Smooth muscle cell (in vitro differentiated cells): ENCODE measurements around the gene NF2. TPM values are rescaled to one million over a fixed set of nuclear protein-coding genes. Genes with fewer than 3 reads are reported as not detected.

Source experiments
- DNase-seq: peaks from one replicate; lab custom pipeline; 2025; ENCODE audit not compliant: unreplicated experiment; lab: John Stamatoyannopoulos, UW
- H2AFZ ChIP-seq: fragments of 200-600 bp; sonication (generic); 2 replicates; pipeline ENCODE4 v1.6.0; 2016; ENCODE audit warnings: antibody characterized with exemption, low read depth, mild to moderate bottlenecking
- H3F3A ChIP-seq: fragments of 200-600 bp; sonication (generic); 2 replicates; pipeline ENCODE4 v1.6.0; 2017; ENCODE audit warnings: antibody characterized with exemption, low read depth
- H3K27ac ChIP-seq: fragments of 200-600 bp; sonication (generic); 2 replicates; pipeline ENCODE4 v1.5.1; 2016; ENCODE audit warnings: low read depth, mild to moderate bottlenecking
- H3K27me3 ChIP-seq: fragments of 200-600 bp; sonication (generic); 2 replicates; pipeline ENCODE4 v1.6.1; 2016; ENCODE audit warnings: low read depth, mild to moderate bottlenecking
- H3K36me3 ChIP-seq: fragments of 200-600 bp; sonication (generic); 2 replicates; pipeline ENCODE4 v1.5.1; 2016; ENCODE audit warnings: low read depth
- H3K4me1 ChIP-seq: fragments of 200-600 bp; sonication (generic); 2 replicates; pipeline ENCODE4 v1.5.1; 2016; ENCODE audit warnings: low read depth
- H3K4me2 ChIP-seq: fragments of 200-600 bp; sonication (generic); 2 replicates; pipeline ENCODE4 v1.6.0; 2016; ENCODE audit warnings: mild to moderate bottlenecking
- H3K4me3 ChIP-seq: fragments of 200-600 bp; sonication (generic); 2 replicates; pipeline ENCODE4 v1.5.1; 2016; ENCODE audit warnings: mild to moderate bottlenecking
- H3K79me2 ChIP-seq: fragments of 200-600 bp; sonication (generic); 2 replicates; pipeline ENCODE4 v1.6.0; 2016; ENCODE audit warnings: low read depth, mild to moderate bottlenecking
- H3K9ac ChIP-seq: fragments of 200-600 bp; sonication (generic); 2 replicates; pipeline ENCODE4 v1.6.0; 2016; ENCODE audit warnings: low read depth
- H3K9me3 ChIP-seq: fragments of 200-600 bp; sonication (generic); replicated peaks from 2 replicates; pipeline ENCODE4 v1.5.1; 2016; ENCODE audit warnings: low read depth
- H4K20me1 ChIP-seq: fragments of 200-600 bp; sonication (generic); 2 replicates; pipeline ENCODE4 v1.6.0; 2016; ENCODE audit warnings: low read depth
- WGBS: methylation state at CpG from one replicate; pipeline ENCODE4 v1.1.7; 2016; ENCODE audit warnings: low lambda C conversion rate; 5-methylcytosine and 5-hydroxymethylcytosine counted together
- polyA plus RNA-seq: library from polyadenylated mRNA; unstranded; fragments of >200 nt; fragmentation: Nextera tagmentation; extraction: Ambion mirVana; gene quantifications from 2 replicates; pipeline ENCODE4 v1.2.1, GENCODE V29; 2016
- total RNA-seq: library from RNA; depleted of rRNA; stranded (reverse); fragments of >200 nt; gene quantifications from 2 replicates; pipeline ENCODE4 v1.2.3, GENCODE V29; 2014
- TF ChIP-seq, protein P1 (sequence below): fragments of 200-600 bp; sonication (generic); IDR thresholded peaks from 2 replicates; pipeline ENCODE4 v1.5.1; 2017; ENCODE audit warnings: borderline replicate concordance, mild to moderate bottlenecking, antibody characterized with exemption; ENCODE audit not compliant: insufficient read depth, poor library complexity, severe bottlenecking

NF2 gene
- total and polyA plus RNA-seq, 2 experiments from 2014 or later: 21.5 to 21.7 TPM

DNA sequence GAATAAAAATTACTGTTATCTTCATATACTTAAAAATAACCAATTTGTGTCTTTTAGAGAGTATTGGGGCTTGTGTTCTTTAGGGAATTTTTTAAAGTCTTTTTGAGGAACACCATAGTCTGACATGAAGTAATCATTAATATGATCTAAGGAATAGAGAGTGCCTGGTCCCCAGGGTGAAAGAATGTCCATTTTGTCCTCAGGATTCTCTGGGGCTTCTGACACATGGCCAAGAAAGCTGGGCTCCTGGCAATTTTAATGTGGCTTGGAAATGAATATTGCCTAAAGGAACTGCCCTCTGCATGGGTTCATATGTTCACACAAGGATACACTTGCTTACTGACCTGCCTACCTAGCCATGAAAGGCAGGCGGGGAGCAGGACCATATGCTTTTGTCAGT is 33.7 kb downstream of the NF2 start:
- Histone ChIP-seq H3K36me3 (no peaks in the 10 kb centered on the region), H3K27me3 (no peaks in the 10 kb centered on the region), H3K4me2 (no peak overlapping the region), H2AFZ (no peak overlapping the region), H3F3A (peaks cover 5% of the 10 kb centered on the region), H3K27ac (no peak overlapping the region), H4K20me1 (peaks cover 55% of the 10 kb centered on the region), H3K9ac (no peak overlapping the region), H3K9me3 (no peaks in the 10 kb centered on the region), H3K4me1 (peaks cover 3% of the 10 kb centered on the region), H3K79me2 (peaks cover 20% of the 10 kb centered on the region), H3K4me3 (no peak overlapping the region)
- WGBS: 100% methylated on average over 1 of the region's 1 CpG
- DNase-seq: no peak
- TF ChIP-seq, protein P1, sequence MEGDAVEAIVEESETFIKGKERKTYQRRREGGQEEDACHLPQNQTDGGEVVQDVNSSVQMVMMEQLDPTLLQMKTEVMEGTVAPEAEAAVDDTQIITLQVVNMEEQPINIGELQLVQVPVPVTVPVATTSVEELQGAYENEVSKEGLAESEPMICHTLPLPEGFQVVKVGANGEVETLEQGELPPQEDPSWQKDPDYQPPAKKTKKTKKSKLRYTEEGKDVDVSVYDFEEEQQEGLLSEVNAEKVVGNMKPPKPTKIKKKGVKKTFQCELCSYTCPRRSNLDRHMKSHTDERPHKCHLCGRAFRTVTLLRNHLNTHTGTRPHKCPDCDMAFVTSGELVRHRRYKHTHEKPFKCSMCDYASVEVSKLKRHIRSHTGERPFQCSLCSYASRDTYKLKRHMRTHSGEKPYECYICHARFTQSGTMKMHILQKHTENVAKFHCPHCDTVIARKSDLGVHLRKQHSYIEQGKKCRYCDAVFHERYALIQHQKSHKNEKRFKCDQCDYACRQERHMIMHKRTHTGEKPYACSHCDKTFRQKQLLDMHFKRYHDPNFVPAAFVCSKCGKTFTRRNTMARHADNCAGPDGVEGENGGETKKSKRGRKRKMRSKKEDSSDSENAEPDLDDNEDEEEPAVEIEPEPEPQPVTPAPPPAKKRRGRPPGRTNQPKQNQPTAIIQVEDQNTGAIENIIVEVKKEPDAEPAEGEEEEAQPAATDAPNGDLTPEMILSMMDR: no peak

DNA sequence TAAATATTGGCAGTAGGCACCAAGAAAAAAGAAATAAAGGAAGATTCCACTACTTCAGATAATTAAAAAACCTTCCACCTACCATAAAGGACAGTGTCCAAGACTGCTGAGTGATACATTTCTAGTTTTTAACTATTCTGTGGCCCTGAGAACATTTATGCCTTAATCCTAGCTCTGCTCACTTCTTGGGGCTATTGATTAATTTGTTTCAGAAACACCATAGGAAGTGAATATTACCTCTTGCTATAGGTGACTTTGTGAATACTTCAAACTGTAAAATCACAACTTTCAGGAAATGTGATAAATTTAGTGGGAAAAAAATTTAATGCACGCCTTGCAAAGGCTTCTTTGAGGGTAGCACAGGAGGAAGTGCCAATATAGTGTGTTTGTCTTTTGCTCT is 35.2 kb downstream of the NF2 start:
- no peaks in the 10 kb centered on the region for H3K9me3 ChIP-seq
- H4K20me1 ChIP-seq: peaks cover 40% of the 10 kb centered on the region
- TF ChIP-seq, protein P1: no peak
- H3K79me2 ChIP-seq: peaks cover 11% of the 10 kb centered on the region
- H3F3A ChIP-seq: peaks cover 5% of the 10 kb centered on the region
- no peak overlapping the region for H3K4me2 ChIP-seq
- no peak overlapping the region for H3K9ac ChIP-seq
- WGBS: 97% methylated on average over 1 of the region's 1 CpG
- H3K4me1 ChIP-seq: peaks cover 3% of the 10 kb centered on the region
- no peak overlapping the region for H2AFZ ChIP-seq
- no peak overlapping the region for H3K4me3 ChIP-seq
- no peak for DNase-seq
- no peak overlapping the region for H3K27ac ChIP-seq
- no peaks in the 10 kb centered on the region for H3K36me3 ChIP-seq
- H3K27me3 ChIP-seq: no peaks in the 10 kb centered on the region

DNA sequence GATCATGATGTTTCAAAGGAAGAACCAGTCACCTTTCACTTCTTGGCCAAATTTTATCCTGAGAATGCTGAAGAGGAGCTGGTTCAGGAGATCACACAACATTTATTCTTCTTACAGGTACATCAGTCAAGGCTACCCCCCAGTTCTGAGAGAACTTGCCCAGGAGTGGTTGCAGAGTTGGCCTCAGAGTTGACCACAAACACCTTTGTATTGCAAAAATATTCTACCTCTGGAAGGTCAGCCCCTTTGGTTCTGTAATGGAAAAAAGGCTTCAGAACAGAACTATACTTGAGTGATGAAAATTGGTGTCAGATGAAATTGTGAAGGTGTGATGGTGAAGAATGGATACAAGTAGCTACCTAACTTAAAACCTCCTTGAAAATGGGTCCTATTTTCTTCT is 35.7 kb downstream of the NF2 start:
- Histone ChIP-seq H2AFZ (no peak overlapping the region), H3K9me3 (no peaks in the 10 kb centered on the region), H3K27me3 (no peaks in the 10 kb centered on the region), H4K20me1 (peaks cover 36% of the 10 kb centered on the region), H3K4me3 (no peak overlapping the region), H3F3A (peaks cover 5% of the 10 kb centered on the region), H3K79me2 (peaks cover 11% of the 10 kb centered on the region), H3K36me3 (no peaks in the 10 kb centered on the region), H3K4me2 (no peak overlapping the region), H3K4me1 (peaks cover 3% of the 10 kb centered on the region), H3K27ac (no peak overlapping the region), H3K9ac (no peak overlapping the region)
- no peak for DNase-seq
- TF ChIP-seq, protein P1: no peak

DNA sequence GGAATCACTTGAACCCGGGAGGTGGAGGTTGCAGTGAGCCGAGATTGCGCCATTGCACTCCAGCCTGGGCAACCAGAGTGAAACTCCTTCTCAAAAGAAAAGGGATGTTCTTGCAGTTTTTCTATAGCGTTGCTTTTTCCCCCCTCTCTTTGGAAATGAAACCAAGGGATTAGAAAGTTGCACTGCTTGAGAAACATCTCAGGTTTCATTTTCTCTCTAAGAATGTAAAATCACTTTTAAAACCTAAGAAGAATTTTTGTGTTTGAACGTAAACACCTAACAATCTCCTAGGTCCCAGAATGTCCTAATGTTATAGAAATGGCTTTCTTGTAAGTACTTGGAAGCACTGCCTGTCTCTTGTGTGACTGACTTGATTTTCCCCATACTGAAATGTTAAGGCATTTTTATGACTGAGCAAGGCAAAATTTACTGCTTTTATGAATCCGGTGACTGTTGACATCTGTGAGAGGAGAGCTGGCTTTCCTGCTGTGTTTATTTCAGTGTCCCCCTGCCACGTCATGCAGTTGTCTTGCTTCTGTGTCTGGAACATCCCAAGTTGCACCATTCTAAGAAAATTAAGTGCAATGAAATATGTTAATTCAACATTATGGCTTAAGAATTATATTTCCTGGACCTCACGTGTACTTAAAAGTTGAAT is 37.7 kb downstream of the NF2 start:
- WGBS: 72% methylated on average over 8 of the region's 8 CpGs
- TF ChIP-seq, protein P1: no peak
- H3K36me3 ChIP-seq: no peaks in the 10 kb centered on the region

More for the DNA sequence above, 37.7 kb downstream of the NF2 start:
- no peak for DNase-seq
- peak overlapping the region; percentile 43 for H3K4me2 ChIP-seq
- peaks cover 16% of the 10 kb centered on the region for H4K20me1 ChIP-seq
- H3K9me3 ChIP-seq: no peaks in the 10 kb centered on the region
- peak overlapping the region; percentile 65 for H3K9ac ChIP-seq
- no peak overlapping the region for H2AFZ ChIP-seq
- peaks cover 3% of the 10 kb centered on the region for H3K4me1 ChIP-seq
- peaks cover 11% of the 10 kb centered on the region for H3K79me2 ChIP-seq
- peak overlapping the region; percentile 89 for H3K27ac ChIP-seq
- no peak overlapping the region for H3K4me3 ChIP-seq
- H3K27me3 ChIP-seq: no peaks in the 10 kb centered on the region
- peaks cover 5% of the 10 kb centered on the region for H3F3A ChIP-seq
